IPS DF 6.9 (cell line): Measurements from ENCODE around the gene PRDM2.

Experiments
- DNase-seq: peaks from one replicate; pipeline ENCODE4 v3.0.0-alpha.2; 2013; ENCODE audit warnings: low read depth, low spot score
- H3K27ac ChIP-seq: one replicate; pipeline ENCODE4 v1.5.1; 2013; ENCODE audit warnings: low read length, control low read depth
- H3K27me3 ChIP-seq: 2 replicates; pipeline ENCODE4 v1.6.1; 2013; ENCODE audit warnings: mild to moderate bottlenecking, low read length; ENCODE audit not compliant: control insufficient read depth, insufficient read depth
- H3K36me3 ChIP-seq: 2 replicates; pipeline ENCODE4 v1.6.1; 2013; ENCODE audit warnings: low read length; ENCODE audit not compliant: control insufficient read depth, insufficient read depth
- H3K4me1 ChIP-seq: 2 replicates; pipeline ENCODE4 v1.6.1; 2013; ENCODE audit warnings: low read length; ENCODE audit not compliant: control insufficient read depth, insufficient read depth
- H3K4me3 ChIP-seq: 2 replicates; pipeline ENCODE4 v1.5.1; 2013; ENCODE audit warnings: mild to moderate bottlenecking, low read length
- H3K9me3 ChIP-seq: 2 replicates; pipeline ENCODE4 v1.6.1; 2013; ENCODE audit warnings: low read length, inconsistent platforms; ENCODE audit not compliant: control insufficient read depth, insufficient read depth
- WGBS: extraction: QIAGEN DNeasy Blood & Tissue Kit; methylation state at CpG from one replicate; pipeline ENCODE4 v1.1.7; 2013; ENCODE audit warnings: mixed read lengths, missing lambda C conversion rate; ENCODE audit not compliant: insufficient read length, insufficient coverage; 5-methylcytosine and 5-hydroxymethylcytosine counted together

The PRDM2 gene

DNA sequence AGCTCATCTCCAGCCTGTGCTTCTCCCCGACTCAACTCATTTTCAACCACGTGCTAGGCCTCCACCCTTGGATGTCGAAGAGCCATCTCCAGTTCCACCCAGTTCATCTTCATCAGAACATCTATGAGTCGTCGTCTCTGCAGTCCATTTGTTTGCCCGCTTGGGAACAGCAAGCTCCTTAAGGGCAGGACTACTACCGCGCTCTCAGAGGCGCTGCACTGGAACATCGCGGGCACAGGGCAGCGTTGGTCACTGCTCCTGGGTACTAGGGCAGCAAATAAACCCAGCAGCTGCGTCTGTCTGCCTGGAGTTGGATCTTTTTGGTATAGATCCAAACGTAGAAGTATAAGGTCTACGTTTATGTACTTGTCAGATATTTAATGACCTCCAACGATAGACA, 478 bp upstream of the PRDM2 start:
- Histone ChIP-seq H3K9me3 (no peaks in the 10 kb centered on the region), H3K27me3 (peaks cover 2% of the 10 kb centered on the region; the same call in 1 of the 2 replicates), H3K4me3 (peak overlapping the region; percentile 44; the same call in 1 of the 2 replicates), H3K27ac (no peak overlapping the region), H3K36me3 (no peaks in the 10 kb centered on the region), H3K4me1 (no peaks in the 10 kb centered on the region)
- no CpG with 5 or more reads among the region's 16 CpGs for WGBS
- no peak for DNase-seq

- WGBS = no CpG with 5 or more reads among the region's 48 CpGs
- no peaks in the 10 kb centered on the region for H3K9me3 ChIP-seq
- no peaks in the 10 kb centered on the region for H3K36me3 ChIP-seq
- no peaks in the 10 kb centered on the region for H3K4me1 ChIP-seq
- DNase-seq = no peak
- H3K4me3 ChIP-seq = peak overlapping the region; percentile 44; the same call in 1 of the 2 replicates
- H3K27ac ChIP-seq = no peak overlapping the region
- peaks cover 2% of the 10 kb centered on the region; the same call in 1 of the 2 replicates for H3K27me3 ChIP-seq
Measured at GRCh38 chr1:13700521-13701270, 708 bp downstream of the PRDM2 start.

- no CpG with 5 or more reads among the region's 6 CpGs for WGBS
- Histone ChIP-seq H3K27me3 (peaks cover 2% of the 10 kb centered on the region; the same call in 1 of the 2 replicates), H3K9me3 (no peaks in the 10 kb centered on the region), H3K36me3 (no peaks in the 10 kb centered on the region), H3K27ac (no peak overlapping the region), H3K4me1 (no peaks in the 10 kb centered on the region), H3K4me3 (no peak overlapping the region)
- no peak for DNase-seq
Measured at GRCh38 chr1:13701271-13701640, 1.3 kb downstream of the PRDM2 start.

DNA sequence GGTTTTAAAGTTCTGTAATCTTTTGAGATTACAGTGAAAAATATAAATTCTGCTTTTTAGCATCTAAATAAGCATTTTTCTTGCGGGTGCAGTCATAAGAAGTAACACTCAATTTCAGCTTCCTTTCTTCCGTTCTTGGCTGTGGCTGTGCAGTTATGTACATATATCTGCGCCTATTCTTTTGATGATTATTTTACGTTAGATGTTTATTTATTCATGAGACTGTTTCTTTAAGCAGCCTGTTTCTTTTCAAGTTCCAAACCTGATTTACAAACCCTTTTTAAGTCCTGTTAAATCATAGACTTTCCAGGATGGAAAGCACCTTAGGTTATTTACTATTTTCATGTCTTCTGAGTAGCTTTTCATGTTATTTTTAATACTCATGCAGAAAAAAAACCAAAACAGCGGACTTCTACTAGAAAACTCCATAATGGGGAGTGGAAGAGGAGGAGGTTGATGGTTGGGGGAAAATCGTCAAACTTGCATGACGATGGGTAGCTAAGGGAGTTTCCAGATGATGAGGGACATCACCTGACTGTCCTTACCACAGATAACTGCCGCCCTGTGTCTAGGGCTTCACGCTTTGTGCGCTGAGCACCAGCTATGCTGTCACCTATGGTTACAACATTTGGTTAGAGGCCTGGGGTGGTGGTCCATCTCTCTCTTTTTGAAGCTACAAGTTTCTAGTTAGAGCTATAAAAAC, 2.6 kb downstream of the PRDM2 start:
- Histone ChIP-seq H3K27ac (no peak overlapping the region), H3K9me3 (no peaks in the 10 kb centered on the region), H3K4me3 (no peak overlapping the region), H3K27me3 (peaks cover 2% of the 10 kb centered on the region; the same call in 1 of the 2 replicates), H3K36me3 (no peaks in the 10 kb centered on the region), H3K4me1 (no peaks in the 10 kb centered on the region)
- no CpG with 5 or more reads among the region's 10 CpGs for WGBS
- DNase-seq = no peak

GRCh38 chr1:13703128-13703513, 3.1 kb downstream of the PRDM2 start:
- no CpG with 5 or more reads among the region's 2 CpGs for WGBS
- Histone ChIP-seq H3K36me3 (no peaks in the 10 kb centered on the region), H3K4me3 (no peak overlapping the region), H3K27ac (no peak overlapping the region), H3K4me1 (no peaks in the 10 kb centered on the region), H3K27me3 (peaks cover 2% of the 10 kb centered on the region; the same call in 1 of the 2 replicates), H3K9me3 (no peaks in the 10 kb centered on the region)
- DNase-seq = no peak

DNA sequence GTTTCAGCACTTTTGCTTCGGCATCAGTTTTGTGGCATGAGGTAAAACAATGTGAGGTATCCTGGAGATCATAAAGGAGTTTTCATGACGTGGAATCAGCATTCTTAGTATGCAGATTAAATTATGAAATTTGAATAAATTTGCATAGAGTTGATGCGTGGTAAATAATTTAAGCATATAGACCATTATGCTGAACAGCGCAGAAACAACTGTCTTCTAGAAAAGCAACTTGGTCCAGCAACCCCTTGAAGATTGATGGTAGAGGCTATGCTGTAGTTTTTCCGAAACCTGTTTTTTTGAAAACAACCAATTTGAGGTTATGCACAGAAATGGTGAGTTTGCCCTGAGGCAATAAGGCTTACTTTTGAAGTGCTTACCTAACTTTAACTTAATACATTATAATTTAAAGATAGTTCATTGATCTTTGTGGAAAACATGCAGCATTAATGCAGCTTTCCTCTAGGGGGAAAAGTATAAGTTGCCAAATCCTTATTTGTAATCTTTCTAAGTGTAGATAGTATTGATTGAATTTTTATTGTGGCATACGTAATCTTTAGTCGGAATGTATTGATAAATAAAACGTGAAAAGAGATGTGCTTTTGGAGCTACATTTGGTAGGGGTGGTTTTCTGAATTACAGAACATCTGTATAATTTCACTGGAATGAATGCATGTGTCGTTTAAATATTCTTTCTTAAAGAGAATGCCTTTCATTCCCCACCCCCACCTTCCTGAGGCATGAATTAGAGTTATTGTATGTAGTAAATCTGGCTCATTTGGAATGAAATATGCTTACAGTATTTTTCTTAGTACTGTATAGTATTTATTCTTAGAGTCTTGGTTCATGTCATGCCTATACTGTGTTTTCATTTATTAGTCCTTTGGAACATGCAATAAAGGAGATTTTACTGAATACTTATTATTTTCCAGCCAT, 3.8 kb downstream of the PRDM2 start:
- H3K4me3 ChIP-seq = no peak overlapping the region
- H3K4me1 ChIP-seq = no peaks in the 10 kb centered on the region
- H3K27me3 ChIP-seq = peaks cover 2% of the 10 kb centered on the region; the same call in 1 of the 2 replicates
- WGBS = 100% methylated on average over 5 of the region's 9 CpGs
- H3K27ac ChIP-seq = no peak overlapping the region
- DNase-seq = no peak
- no peaks in the 10 kb centered on the region for H3K9me3 ChIP-seq
- H3K36me3 ChIP-seq = no peaks in the 10 kb centered on the region

DNA sequence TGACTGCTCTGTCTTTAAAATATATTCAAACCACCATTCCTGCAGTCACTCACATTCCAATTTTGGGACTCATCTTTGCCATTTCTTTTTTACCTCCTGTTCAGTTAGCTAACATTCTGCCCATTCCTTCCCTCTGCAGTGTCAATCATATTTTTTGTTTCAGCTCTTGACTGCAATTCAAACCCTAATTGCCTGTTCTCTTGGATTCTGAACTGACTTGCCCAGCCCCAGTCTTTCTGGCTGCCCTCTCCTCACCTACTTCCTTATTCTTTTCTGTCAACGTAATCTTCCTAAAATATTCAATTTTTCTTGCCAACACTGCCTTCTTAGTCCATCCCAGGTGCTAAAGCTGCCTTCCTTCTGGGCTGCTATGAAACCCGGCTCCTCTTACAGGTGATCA, 6.1 kb downstream of the PRDM2 start:
- no peak for DNase-seq
- Histone ChIP-seq H3K36me3 (no peaks in the 10 kb centered on the region), H3K9me3 (no peaks in the 10 kb centered on the region), H3K4me3 (no peak overlapping the region), H3K4me1 (no peaks in the 10 kb centered on the region), H3K27me3 (no peaks in the 10 kb centered on the region), H3K27ac (no peak overlapping the region)
- 100% methylated on average over 1 of the region's 2 CpGs for WGBS

- no CpG with 5 or more reads among the region's 3 CpGs for WGBS
- Histone ChIP-seq H3K27ac (no peak overlapping the region), H3K27me3 (no peaks in the 10 kb centered on the region), H3K4me1 (no peaks in the 10 kb centered on the region), H3K9me3 (no peaks in the 10 kb centered on the region), H3K4me3 (no peak overlapping the region), H3K36me3 (no peaks in the 10 kb centered on the region)
- DNase-seq = no peak
Measured at GRCh38 chr1:13707164-13707563, 7.2 kb downstream of the PRDM2 start.

DNA sequence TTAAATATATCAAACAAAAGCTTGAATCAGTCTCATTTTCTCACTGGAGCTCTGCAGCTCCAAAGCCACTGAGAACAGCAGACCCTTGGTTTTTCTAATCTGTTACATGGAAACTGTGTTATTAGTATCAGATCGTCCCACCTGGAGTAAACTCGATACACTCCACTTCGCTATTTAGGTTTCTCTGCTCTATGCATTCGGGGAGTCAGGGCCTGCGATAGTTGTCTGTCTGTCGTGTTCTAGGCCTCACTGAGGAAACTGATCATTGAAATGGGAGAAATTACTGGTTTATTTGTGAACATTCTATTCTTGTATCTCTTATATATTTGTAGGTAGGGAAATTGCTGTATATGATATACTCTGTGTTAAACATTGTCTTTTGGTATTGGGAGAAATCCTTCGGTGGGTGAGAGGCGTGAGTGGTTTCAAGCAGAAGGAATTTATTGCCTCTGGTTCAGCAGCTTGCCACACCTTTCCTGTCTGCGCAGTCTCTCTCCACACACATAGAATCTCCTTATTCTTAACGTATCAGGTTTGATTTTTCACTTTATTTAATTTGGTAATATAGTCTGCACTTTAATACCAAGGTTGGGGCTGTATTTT, 8.5 kb downstream of the PRDM2 start:
- H3K4me1 ChIP-seq = no peaks in the 10 kb centered on the region
- H3K4me3 ChIP-seq = no peak overlapping the region
- no peaks in the 10 kb centered on the region for H3K36me3 ChIP-seq
- no peaks in the 10 kb centered on the region for H3K9me3 ChIP-seq
- WGBS = no CpG with 5 or more reads among the region's 10 CpGs
- no peak overlapping the region for H3K27ac ChIP-seq
- DNase-seq = no peak
- H3K27me3 ChIP-seq = no peaks in the 10 kb centered on the region

DNA sequence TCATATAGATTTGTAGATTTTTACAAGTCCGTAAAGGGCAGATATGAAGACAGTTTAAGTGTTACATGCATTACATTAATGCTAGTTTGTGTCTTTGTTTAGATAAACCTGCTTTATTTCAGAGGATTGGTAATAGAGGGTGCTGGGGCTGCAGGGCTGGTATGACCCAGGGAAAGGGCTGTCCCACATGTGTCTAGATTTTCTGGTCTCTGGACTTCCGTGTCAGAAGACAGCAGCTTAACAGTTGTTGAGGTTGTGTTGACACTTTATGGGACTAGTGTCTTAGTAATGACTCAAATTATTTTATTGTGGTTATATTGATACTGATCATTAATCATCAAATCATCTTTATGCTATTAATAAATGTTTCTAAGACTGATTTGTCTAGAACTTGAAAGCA, 10.1 kb downstream of the PRDM2 start:
- no peak for DNase-seq
- Histone ChIP-seq H3K27ac (no peak overlapping the region), H3K9me3 (no peaks in the 10 kb centered on the region), H3K27me3 (no peaks in the 10 kb centered on the region), H3K4me3 (no peak overlapping the region), H3K4me1 (no peaks in the 10 kb centered on the region), H3K36me3 (no peaks in the 10 kb centered on the region)
- no CpG with 5 or more reads among the region's 2 CpGs for WGBS
